NCI-H526 treated with DMSO at 0.1 percent for 48 hours (cell line): ENCODE results near the gene IGSF1.
A peak's percentile ranks its signal among the peaks of the same experiment; 100 is the strongest.
"Not testable (repeated sequence)": the region's sequence is repeated elsewhere in the genome, so short reads cannot be mapped to it uniquely, and the experiment has no call there.

Source experiments
- DNase-seq: peaks from one replicate; lab custom pipeline; 2025; lab: John Stamatoyannopoulos, UW

Gene IGSF1

DNA sequence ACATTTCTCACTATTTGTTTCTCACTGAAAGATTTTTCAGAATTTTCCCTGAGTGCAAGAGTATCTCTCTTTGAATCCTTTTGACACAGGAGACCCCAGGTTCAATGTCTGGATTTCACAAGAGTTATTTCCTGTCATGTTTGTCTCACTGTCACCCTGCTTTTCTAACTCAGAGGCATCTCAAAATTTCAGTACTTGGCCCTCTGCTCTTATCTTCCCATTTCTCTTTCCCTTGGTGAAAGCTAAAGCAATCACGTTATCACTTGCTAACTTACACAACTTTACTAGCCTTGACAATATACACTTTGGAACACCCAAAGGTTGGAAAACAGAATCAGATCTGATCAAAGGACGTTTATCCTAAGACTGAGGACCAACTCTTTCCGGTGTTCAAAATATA, 17.3 kb downstream of the IGSF1 start:
- no peak for DNase-seq

GRCh38 chrX:131271274-131271673, 17.8 kb downstream of the IGSF1 start:
- no peak for DNase-seq

GRCh38 chrX:131270080-131270479, 19.0 kb downstream of the IGSF1 start:
- no peak for DNase-seq

DNA sequence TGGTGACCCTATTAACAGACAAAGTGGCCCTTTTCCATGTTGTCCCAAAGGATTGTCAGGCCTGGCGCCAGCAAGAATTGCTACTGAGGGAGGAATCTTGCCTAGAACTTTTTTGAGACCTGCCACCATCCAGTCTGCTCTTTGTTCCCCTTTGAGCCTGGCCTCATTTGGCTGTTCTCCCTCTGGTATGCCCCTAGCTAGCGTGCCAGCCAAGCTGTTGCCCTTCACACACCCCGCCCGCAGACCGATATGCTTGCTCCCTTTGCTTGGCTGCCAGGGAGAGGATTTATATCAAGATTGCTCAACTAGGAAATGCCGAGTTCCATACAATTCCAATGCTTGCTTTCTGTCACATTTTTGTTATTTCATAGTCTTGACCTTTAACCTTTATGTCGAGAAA, 24.4 kb downstream of the IGSF1 start:
- no peak for DNase-seq

DNA sequence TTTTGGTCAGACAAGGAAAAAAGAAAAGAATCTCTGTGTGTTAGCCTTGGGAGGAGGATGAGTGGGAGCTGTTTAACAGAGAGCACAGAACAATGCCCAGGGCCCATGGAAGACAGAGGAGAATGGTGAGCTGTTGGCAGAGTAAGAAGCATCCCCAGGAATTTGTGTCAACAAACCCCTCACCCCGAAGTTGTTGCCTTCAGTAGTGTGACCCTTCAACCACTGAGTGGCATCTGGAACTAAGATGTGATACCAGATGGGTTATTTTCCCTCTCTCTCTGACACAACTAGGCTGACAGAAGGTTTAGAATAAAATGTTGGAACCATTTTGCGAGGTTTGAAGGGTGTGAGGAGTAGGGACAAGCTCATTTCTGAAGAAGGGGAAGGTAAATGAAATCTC, 25.1 kb downstream of the IGSF1 start:
- no peak for DNase-seq

- no peak for DNase-seq
These were observed 26.1 kb downstream of the IGSF1 start for GRCh38 chrX:131262738-131263679.

DNA sequence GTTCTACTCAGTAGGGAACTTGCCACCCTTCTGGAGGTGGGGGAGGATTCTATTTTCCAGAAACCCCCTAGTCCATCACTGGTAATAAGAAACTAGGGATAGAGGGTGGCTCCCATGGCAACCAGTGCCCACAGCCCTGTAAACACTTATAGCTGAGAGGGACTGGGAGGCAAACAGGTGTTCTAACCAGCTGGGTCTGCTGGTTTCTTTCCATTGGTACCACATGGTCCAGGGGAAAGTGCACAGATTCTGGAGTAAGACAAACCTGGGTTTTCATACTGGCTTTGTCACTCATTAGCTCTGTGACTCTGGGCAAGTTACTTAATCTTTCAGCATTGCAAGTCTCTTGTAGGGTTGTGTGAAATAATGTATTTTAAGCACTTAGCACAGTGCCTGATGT, 26.9 kb downstream of the IGSF1 start:
- no peak for DNase-seq

DNA sequence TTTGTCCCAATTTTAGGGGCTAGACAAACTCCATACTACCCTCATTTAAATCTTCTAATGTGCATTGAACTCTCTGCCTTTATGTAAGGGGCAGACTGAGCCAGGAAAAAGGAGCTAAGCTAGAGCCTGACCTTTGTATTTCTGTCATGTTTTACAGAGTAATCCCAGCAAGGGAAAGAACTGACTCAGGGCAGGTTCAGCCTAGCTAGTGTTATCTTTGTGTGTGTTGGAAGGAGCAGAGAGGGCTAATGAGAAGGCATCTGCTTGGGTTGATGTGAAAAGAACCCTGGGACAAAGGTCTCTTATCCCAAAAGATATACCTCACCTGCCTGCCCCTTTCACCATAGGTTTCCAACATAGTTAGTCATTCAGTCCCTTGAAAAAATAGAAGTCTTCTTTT, 31.7 kb downstream of the IGSF1 start:
- no peak for DNase-seq

GRCh38 chrX:131250984-131251738, 37.9 kb downstream of the IGSF1 start:
- DNase-seq: not testable (repeated sequence)

DNA sequence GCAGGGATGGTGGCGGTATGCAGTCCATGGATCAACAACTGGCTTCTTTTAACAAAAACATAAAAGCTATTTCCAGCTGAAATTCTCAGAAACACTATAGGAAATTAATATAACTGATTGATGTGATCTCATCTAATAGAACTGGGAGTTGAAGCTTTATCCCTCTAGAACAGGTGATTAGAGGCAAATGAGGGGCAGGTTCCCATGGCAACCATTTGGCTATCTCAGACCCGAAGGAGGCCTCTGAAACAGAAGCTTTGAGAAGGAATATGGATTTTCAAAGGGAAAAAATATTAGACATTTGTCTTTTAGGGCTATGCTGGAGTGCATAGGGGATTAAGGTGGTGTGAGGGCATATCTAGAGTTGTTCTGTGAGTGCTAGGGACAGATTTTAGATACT, 50.0 kb downstream of the IGSF1 start:
- DNase-seq: peak; percentile 4

DNA sequence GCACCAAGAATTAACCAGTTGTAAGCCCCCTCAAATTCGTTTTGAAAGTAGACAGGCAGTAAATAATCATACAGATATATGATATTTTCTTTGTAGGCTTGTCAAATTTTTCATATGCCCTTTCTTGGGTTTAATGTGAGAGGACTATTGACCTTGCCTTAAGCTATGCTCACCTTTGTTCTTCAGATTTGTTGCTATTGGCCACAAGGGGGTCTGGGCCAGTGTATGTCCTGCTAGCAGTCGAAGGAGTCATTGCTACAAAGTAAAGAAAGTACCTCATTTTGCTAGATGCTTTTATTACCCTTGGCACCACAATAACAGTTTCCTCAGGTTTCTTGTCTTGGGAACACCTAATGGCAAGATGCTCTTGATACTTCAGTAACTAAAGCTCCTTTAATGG, 51.7 kb downstream of the IGSF1 start:
- DNase-seq: no peak

GRCh38 chrX:131235768-131236545, 53.1 kb downstream of the IGSF1 start:
- DNase-seq: no peak

GRCh38 chrX:131227608-131228007, 61.5 kb downstream of the IGSF1 start:
- DNase-seq: no peak

GRCh38 chrX:131226591-131226990, 62.5 kb downstream of the IGSF1 start:
- DNase-seq: no peak

DNA sequence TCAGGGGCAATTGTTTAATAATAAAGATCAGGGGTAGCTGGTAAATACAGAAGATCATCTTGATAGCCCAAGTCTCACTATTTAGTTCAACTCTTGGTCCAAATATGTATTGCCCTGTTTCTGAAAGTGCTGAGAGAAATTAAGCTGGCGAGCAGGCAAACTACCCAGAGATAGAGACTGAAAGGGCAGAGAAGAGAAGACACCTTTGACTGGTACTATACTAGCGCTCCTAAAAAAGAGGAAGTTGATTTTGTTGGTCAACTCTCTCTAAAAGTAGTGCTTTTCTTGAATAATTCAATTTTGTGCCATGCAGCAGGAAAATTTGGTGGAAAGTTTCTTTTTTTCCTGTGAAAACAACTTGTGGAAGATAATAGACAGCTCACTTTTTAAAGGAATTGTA, 64.0 kb downstream of the IGSF1 start:
- no peak for DNase-seq
